Measurements from ENCODE around the gene STON1. TPM values are rescaled to one million over a fixed set of nuclear protein-coding genes. Genes with fewer than 3 reads are reported as not detected.

Gene STON1
- total and polyA plus RNA-seq, 2 donors (not counting 3 experiments of a cell fraction or from before 2014, with no cell fraction given) = 6.3 to 12.1 TPM

DNA sequence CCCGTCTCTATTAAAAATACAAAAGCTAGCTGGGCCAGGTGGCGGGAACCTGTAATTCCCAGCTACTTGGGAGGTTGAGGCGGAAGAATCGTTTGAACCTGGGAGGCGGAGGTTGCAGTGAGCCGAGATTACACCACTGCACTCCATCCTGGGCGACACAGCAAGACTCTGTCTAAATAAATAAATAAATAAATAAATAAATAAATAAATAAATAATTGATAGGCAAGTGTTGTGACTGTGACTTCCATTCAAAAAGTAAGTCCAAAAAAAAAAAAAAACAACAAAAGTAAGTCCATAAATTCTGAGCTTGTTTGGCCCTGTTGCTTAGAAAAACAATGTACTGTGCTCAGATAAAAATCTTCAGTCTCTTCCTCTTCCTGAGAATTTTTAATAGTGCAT lies 2.2 kb downstream of the STON1 start:
- Histone ChIP-seq H2AFZ (ENCODE audit: low read depth, low read length) (no peak overlapping the region), H3K9me3 (replicated peaks; ENCODE audit: control insufficient read depth, insufficient read depth, low read length) (no peaks in the 10 kb centered on the region), H3K4me2 (ENCODE audit: insufficient read depth, low read length) (no peak overlapping the region), H3K9ac (replicated peaks; ENCODE audit: extremely low read depth, insufficient read depth, low read length) (no peak overlapping the region), H4K20me1 (replicated peaks; ENCODE audit: control insufficient read depth, extremely low read depth, insufficient read depth, low read length) (no peaks in the 10 kb centered on the region), H3K27ac (ENCODE audit: insufficient read depth, low read depth, low read length) (no peak overlapping the region), H3K27me3 (ENCODE audit: control insufficient read depth in 2 of 2, insufficient read depth in 2 of 2, low read length in 2 of 2) (no peaks in the 10 kb centered on the region), H3K79me2 (ENCODE audit: control insufficient read depth, insufficient read depth, low read length) (peaks cover 7% of the 10 kb centered on the region), H3K4me3 (replicated peaks in 1 of 3; ENCODE audit: insufficient read depth in 1 of 3, low read depth in 1 of 3, low read length in 3 of 3) (no peak overlapping the region), H3K9me1 (replicated peaks; ENCODE audit: control insufficient read depth, extremely low read depth, insufficient read depth, low read length) (no peaks in the 10 kb centered on the region), H3K4me1 (ENCODE audit: control insufficient read depth, extremely low read depth, insufficient read depth, low read length) (peaks cover 25% of the 10 kb centered on the region), H3K36me3 (ENCODE audit: control insufficient read depth in 2 of 2, extremely low read depth in 1 of 2, insufficient read depth in 2 of 2, low read length in 2 of 2) (no peaks in the 10 kb centered on the region)
- peak; percentile 58 for DNase-seq (ENCODE audit: low read depth, low spot score)
- TF ChIP-seq GATA2 (IDR thresholded peaks at IDR 0.05; ENCODE audit: insufficient read depth, insufficient read length, low read depth, low read length) (no peak), CTCF (IDR thresholded peaks at IDR 0.05; ENCODE audit: extremely low read depth in 1 of 2, insufficient read depth in 1 of 2, low read depth in 1 of 2, low read length in 2 of 2) (no peak), MYC (IDR thresholded peaks at IDR 0.05; ENCODE audit: low read depth, low read length) (no peak), JUN (IDR thresholded peaks at IDR 0.05; ENCODE audit: borderline replicate concordance, insufficient read depth, insufficient read length, low read depth) (no peak), POLR2AphosphoS5 (IDR thresholded peaks at IDR 0.05; ENCODE audit: insufficient read depth, low read depth, low read length) (no peak), FOS (IDR thresholded peaks at IDR 0.05; ENCODE audit: borderline replicate concordance, insufficient read depth, low read length) (no peak)
- TF ChIP-seq, protein P1, sequence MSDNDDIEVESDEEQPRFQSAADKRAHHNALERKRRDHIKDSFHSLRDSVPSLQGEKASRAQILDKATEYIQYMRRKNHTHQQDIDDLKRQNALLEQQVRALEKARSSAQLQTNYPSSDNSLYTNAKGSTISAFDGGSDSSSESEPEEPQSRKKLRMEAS (IDR thresholded peaks at IDR 0.05; ENCODE audit: insufficient read depth, insufficient read length) = no peak
- ChIA-PET POLR2A (no interaction called here), CTCF (interaction anchor here (0.9 to 2.8 kb wide), 2 partner anchors 56 to 61 kb away, joined by 3 to 10 read pairs; no protein-coding TSS in a partner anchor)
- intact Hi-C loops (cut with micrococcal nuclease) = no loop called here
- BruUV-seq (replicated peaks) = no TSS peak
- dilution Hi-C loops (cut with MboI; ENCODE audit: extremely low pct_ligation_motif_present, low sequenced_read_pairs) = no loop called here
- no peak for FAIRE-seq

Measured in endothelial cell of umbilical vein (primary cell).